Measurements from ENCODE around the gene BNIP2.

GRCh38 chr15:59657635-59658125 lies 31.4 kb downstream of the BNIP2 start:
- TF ChIP-seq CTCF (conservative IDR thresholded peaks at IDR 0.05; ENCODE audit: low read depth, low read length) = no peak
- TF ChIP-seq EZH2 (IDR thresholded peaks at IDR 0.05; ENCODE audit: borderline replicate concordance, low read depth, low read length, poor library complexity, severe bottlenecking) = no peak

Data from A673 (cell line).